Uterus (tissue), 4 donors: ENCODE data around the gene RAI1. TPM values are rescaled to one million over a fixed set of nuclear protein-coding genes. Genes with fewer than 3 reads are reported as not detected.
"Not testable (repeated sequence)": the region's sequence is repeated elsewhere in the genome, so short reads cannot be mapped to it uniquely, and the experiment has no call there.

ENCODE experiments used
- DNase-seq, 2 donors: peaks; one replicate each; pipeline ENCODE4 v3.0.0-alpha.2; 2019 to 2020
- H3K27ac ChIP-seq, 2 donors: fragments of 200-600 bp; sonication (generic); 1 replicate in 1 of 2; 2 replicates in 1 of 2; pipeline ENCODE4 v1.5.1; 2016 to 2018
- H3K27me3 ChIP-seq, 2 donors: fragments of 200-600 bp; sonication (generic); one replicate each; pipeline ENCODE4 v1.5.1; 2018 to 2019; ENCODE audit warnings: control low read depth in 1 of 2
- H3K36me3 ChIP-seq, 2 donors: fragments of 200-600 bp; sonication (generic); one replicate each; pipeline ENCODE4 v1.5.1; 2019; ENCODE audit warnings: control low read depth in 1 of 2
- H3K4me1 ChIP-seq, 2 donors: fragments of 200-600 bp; sonication (generic); one replicate each; pipeline ENCODE4 v1.5.1; 2018 to 2019; ENCODE audit warnings: control low read depth in 1 of 2
- H3K4me3 ChIP-seq, 2 donors: fragments of 200-600 bp; sonication (generic); 1 replicate in 1 of 2; 2 replicates in 1 of 2; pipeline ENCODE4 v1.5.1; 2018 to 2019; ENCODE audit warnings: mild to moderate bottlenecking in 1 of 2
- H3K9me3 ChIP-seq, 2 donors: fragments of 200-600 bp; sonication (generic); one replicate each; pipeline ENCODE4 v1.5.1; 2019; ENCODE audit warnings: control low read depth in 1 of 2
- CTCF ChIP-seq, 4 experiments: fragments of 200-600 bp in 2 of 4; fragments of 450-650 bp in 2 of 4; sonication (generic) in 2 of 4; IDR thresholded peaks; one replicate each; pipeline ENCODE4 v1.5.1; 2016 to 2019; ENCODE audit warnings: antibody characterized with exemption in 4 of 4, mild to moderate bottlenecking in 2 of 4, moderate library complexity in 1 of 4
- POLR2A ChIP-seq, 2 donors: fragments of 450-650 bp; IDR thresholded peaks; one replicate each; pipeline ENCODE4 v1.6.1; 2016; ENCODE audit warnings: antibody characterized with exemption in 2 of 2, mild to moderate bottlenecking in 1 of 2, moderate library complexity in 1 of 2
- intact Hi-C: fragments of 100-400 bp; cut with DNase I; formaldehyde crosslinking; loops from one replicate; pipeline ENCODE4 v1.15.1; 2023; ENCODE audit warnings: low total_unique reads
- total RNA-seq, 4 donors: library from RNA; depleted of rRNA in 3 of 4; stranded (reverse); fragments of >200 nt in 3 of 4; gene quantifications; one replicate each; pipeline versions ENCODE4 v1.1.0 to v1.2.4, GENCODE V29; 2014 to 2023
- donor health status: DM: yes; HTN: yes; CAD: no.

RAI1 gene, protein sequence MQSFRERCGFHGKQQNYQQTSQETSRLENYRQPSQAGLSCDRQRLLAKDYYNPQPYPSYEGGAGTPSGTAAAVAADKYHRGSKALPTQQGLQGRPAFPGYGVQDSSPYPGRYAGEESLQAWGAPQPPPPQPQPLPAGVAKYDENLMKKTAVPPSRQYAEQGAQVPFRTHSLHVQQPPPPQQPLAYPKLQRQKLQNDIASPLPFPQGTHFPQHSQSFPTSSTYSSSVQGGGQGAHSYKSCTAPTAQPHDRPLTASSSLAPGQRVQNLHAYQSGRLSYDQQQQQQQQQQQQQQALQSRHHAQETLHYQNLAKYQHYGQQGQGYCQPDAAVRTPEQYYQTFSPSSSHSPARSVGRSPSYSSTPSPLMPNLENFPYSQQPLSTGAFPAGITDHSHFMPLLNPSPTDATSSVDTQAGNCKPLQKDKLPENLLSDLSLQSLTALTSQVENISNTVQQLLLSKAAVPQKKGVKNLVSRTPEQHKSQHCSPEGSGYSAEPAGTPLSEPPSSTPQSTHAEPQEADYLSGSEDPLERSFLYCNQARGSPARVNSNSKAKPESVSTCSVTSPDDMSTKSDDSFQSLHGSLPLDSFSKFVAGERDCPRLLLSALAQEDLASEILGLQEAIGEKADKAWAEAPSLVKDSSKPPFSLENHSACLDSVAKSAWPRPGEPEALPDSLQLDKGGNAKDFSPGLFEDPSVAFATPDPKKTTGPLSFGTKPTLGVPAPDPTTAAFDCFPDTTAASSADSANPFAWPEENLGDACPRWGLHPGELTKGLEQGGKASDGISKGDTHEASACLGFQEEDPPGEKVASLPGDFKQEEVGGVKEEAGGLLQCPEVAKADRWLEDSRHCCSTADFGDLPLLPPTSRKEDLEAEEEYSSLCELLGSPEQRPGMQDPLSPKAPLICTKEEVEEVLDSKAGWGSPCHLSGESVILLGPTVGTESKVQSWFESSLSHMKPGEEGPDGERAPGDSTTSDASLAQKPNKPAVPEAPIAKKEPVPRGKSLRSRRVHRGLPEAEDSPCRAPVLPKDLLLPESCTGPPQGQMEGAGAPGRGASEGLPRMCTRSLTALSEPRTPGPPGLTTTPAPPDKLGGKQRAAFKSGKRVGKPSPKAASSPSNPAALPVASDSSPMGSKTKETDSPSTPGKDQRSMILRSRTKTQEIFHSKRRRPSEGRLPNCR (N-terminal part only)
- 10 to 100 TPM in 3 of 4 donors, 1 to 10 TPM in 1; 10.0 to 66.1 (median 15.3) TPM for total RNA-seq

- Histone ChIP-seq H3K4me1 (peaks cover 19 to 21% of the 10 kb centered on the region in 2 donors), H3K4me3 (peak within 1 kb of the TSS; percentile 60 to 71)
- peak; percentile 75 to 82 for DNase-seq
Observed at GRCh38 chr17:17681187-17681743, at the start of gene RAI1. Gene RAI1, plus strand, starts transcription at chr17:17681458. Its CDS starts 111,491 bp downstream, at chr17:17792949.

GRCh38 chr17:17632690-17633089, 48.6 kb upstream of the RAI1 start:
- H3K4me1 ChIP-seq, H3K9me3 ChIP-seq, H3K4me3 ChIP-seq, H3K27ac ChIP-seq, intact Hi-C loops, H3K36me3 ChIP-seq, DNase-seq, H3K27me3 ChIP-seq: not testable (repeated sequence)

More at GRCh38 chr17:17681187-17681743, at the start of gene RAI1:
- no peaks in the 10 kb centered on the region for H3K27me3 ChIP-seq
- no peaks in the 10 kb centered on the region for H3K36me3 ChIP-seq
- H3K9me3 ChIP-seq, result no peaks in the 10 kb centered on the region
- TF ChIP-seq CTCF (IDR thresholded peaks at IDR 0.05), result peak; percentile 45 to 99 (median 96)
- TF ChIP-seq POLR2A (IDR thresholded peaks at IDR 0.05), result peak in 1 of 2 donors; percentile 59
- intact Hi-C loops, result no loop called here
- peak within 1 kb of the TSS; percentile 91 to 98 for H3K27ac ChIP-seq

DNA sequence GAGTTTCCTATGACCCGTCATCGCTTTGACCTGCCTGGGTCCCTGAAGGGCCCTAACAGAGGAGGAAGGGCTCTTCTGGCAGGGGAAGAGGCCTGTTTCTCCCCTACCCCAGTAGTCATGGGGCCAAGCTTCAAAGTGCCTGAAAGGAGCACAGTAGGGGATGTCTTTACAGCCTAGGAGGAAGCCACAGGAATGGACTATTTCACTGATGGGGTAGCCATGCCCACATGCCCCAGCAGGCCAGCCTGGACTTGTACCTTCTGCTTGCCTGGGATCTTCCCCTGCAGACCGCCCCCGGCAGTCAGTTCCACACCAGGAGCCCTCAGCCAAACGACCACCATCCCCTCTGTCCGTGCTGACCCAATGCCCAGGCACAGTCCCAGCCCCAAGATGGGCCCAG, 47.9 kb upstream of the RAI1 start:
- intact Hi-C loops, result no loop called here
- no peak for DNase-seq
- TF ChIP-seq POLR2A (IDR thresholded peaks at IDR 0.05), result no peak
- TF ChIP-seq CTCF (IDR thresholded peaks at IDR 0.05), result no peak
- H3K27me3 ChIP-seq, result no peaks in the 10 kb centered on the region
- H3K9me3 ChIP-seq, result no peaks in the 10 kb centered on the region
- no peaks in the 10 kb centered on the region for H3K4me1 ChIP-seq
- H3K27ac ChIP-seq, result no peak overlapping the region
- H3K36me3 ChIP-seq, result no peaks in the 10 kb centered on the region
- no peak overlapping the region for H3K4me3 ChIP-seq

GRCh38 chr17:17635126-17635525, 46.1 kb upstream of the RAI1 start:
- intact Hi-C loops, result no loop called here
- TF ChIP-seq CTCF (IDR thresholded peaks at IDR 0.05) (no peak), POLR2A (IDR thresholded peaks at IDR 0.05) (no peak)

GRCh38 chr17:17635537-17636271, 45.6 kb upstream of the RAI1 start:
- H3K27ac ChIP-seq, intact Hi-C loops, H3K27me3 ChIP-seq, H3K36me3 ChIP-seq, DNase-seq, H3K4me1 ChIP-seq, H3K4me3 ChIP-seq, H3K9me3 ChIP-seq: not testable (repeated sequence)

More at GRCh38 chr17:17635126-17635525, 46.1 kb upstream of the RAI1 start:
- Histone ChIP-seq H3K36me3 (no peaks in the 10 kb centered on the region), H3K4me1 (no peaks in the 10 kb centered on the region), H3K27me3 (no peaks in the 10 kb centered on the region), H3K9me3 (no peaks in the 10 kb centered on the region), H3K4me3 (no peak overlapping the region), H3K27ac (no peak overlapping the region)
- DNase-seq, result no peak
